Gastroesophageal sphincter (tissue), 3 donors: Measurements from ENCODE around the gene SLC22A16.

Experiments used
- POLR2AphosphoS5 ChIP-seq: sonication (generic); formaldehyde crosslinking; IDR thresholded peaks from one replicate; pipeline ENCODE4 v1.6.1; 2017; ENCODE audit warnings: antibody characterized with exemption
- TF ChIP-seq, protein P1 (sequence below), 4 experiments: fragments of 200-600 bp in 2 of 4; fragments of 450-650 bp in 2 of 4; sonication (generic) in 1 of 4; IDR thresholded peaks; one replicate each; pipeline ENCODE4 v1.5.1; 2017 to 2019; ENCODE audit warnings: antibody characterized with exemption in 4 of 4, mild to moderate bottlenecking in 2 of 4, moderate library complexity in 2 of 4

DNA sequence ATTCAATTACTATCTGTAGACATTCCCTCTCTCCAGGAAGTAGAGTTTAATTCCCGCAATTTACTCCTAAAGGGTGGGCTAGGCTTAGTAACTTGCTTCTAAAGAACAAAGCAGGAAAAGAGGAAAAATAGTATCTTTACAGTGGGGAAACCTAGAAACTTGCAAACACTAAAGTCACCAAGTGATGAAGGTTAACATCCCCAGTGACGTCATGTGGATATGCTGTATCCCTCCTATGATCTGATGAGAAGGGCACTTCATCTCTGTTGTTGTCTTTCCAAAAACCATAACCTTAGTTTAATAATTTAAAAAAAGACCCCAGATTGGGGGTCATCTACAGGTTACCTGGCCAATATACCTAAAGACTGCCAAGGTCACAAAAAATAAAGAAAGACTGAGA, 17.3 kb downstream of the SLC22A16 start:
- TF ChIP-seq, protein P1, sequence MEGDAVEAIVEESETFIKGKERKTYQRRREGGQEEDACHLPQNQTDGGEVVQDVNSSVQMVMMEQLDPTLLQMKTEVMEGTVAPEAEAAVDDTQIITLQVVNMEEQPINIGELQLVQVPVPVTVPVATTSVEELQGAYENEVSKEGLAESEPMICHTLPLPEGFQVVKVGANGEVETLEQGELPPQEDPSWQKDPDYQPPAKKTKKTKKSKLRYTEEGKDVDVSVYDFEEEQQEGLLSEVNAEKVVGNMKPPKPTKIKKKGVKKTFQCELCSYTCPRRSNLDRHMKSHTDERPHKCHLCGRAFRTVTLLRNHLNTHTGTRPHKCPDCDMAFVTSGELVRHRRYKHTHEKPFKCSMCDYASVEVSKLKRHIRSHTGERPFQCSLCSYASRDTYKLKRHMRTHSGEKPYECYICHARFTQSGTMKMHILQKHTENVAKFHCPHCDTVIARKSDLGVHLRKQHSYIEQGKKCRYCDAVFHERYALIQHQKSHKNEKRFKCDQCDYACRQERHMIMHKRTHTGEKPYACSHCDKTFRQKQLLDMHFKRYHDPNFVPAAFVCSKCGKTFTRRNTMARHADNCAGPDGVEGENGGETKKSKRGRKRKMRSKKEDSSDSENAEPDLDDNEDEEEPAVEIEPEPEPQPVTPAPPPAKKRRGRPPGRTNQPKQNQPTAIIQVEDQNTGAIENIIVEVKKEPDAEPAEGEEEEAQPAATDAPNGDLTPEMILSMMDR (IDR thresholded peaks at IDR 0.05): no peak
- no peak for TF ChIP-seq POLR2AphosphoS5
